ENCODE measurements around the gene GLT8D1. TPM values are rescaled to one million over a fixed set of nuclear protein-coding genes. Genes with fewer than 3 reads are reported as not detected.
A peak's percentile ranks its signal among the peaks of the same experiment; 100 is the strongest.

Gene GLT8D1
- total and polyA plus RNA-seq, 2 of the 13 experiments (the other 11 are each of a cell fraction or from before 2014, with no cell fraction given) = 110 to 121 TPM

DNA sequence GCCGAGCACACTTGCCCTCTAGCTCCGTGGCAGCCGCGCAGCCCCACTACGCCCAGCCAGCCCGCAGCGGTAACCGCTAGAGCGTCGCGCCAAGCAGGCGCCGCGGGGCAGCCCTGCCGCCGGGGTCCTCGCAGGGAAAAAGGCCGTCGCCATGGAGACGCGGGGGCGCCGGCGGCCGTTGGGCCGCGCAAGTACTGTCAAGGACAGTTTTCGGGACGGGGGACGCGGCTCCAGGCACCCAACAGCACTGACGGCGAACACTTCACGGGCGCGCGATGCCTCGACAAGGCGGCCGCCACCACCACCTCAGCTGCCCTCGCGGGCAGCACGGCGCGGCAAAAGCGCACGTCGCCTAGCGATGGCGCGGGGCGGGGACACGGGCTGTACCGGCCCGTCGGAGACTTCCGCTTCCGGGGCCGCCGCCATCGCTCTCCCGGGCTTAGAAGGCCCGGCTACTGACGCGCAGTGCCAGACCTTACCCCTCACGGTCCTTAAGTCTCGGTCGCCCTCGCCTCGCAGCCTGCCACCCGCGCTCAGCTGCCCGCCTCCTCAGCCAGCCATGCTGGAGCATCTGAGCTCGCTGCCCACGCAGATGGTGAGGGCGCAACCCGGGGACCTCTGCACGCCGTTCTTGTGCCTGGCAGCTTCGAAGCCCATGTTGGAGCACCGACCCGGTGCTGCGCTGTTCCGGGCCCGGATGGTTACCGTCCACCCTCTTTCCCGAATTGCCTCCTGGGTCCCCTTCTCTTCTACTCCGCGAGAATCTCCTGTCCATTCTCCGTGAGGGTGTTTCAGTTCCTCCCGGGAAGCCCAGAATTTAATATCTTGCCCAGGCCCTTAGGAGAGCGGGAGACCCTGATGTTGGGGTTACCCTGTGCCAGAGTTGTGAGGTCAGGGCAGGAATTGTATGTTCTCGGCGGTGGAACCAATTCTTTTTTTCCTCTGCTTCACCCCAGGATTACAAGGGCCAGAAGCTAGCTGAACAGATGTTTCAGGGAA lies at the start of gene GLT8D1, which contains the start of gene SPCS1 (continued):
- TF ChIP-seq, protein P1, sequence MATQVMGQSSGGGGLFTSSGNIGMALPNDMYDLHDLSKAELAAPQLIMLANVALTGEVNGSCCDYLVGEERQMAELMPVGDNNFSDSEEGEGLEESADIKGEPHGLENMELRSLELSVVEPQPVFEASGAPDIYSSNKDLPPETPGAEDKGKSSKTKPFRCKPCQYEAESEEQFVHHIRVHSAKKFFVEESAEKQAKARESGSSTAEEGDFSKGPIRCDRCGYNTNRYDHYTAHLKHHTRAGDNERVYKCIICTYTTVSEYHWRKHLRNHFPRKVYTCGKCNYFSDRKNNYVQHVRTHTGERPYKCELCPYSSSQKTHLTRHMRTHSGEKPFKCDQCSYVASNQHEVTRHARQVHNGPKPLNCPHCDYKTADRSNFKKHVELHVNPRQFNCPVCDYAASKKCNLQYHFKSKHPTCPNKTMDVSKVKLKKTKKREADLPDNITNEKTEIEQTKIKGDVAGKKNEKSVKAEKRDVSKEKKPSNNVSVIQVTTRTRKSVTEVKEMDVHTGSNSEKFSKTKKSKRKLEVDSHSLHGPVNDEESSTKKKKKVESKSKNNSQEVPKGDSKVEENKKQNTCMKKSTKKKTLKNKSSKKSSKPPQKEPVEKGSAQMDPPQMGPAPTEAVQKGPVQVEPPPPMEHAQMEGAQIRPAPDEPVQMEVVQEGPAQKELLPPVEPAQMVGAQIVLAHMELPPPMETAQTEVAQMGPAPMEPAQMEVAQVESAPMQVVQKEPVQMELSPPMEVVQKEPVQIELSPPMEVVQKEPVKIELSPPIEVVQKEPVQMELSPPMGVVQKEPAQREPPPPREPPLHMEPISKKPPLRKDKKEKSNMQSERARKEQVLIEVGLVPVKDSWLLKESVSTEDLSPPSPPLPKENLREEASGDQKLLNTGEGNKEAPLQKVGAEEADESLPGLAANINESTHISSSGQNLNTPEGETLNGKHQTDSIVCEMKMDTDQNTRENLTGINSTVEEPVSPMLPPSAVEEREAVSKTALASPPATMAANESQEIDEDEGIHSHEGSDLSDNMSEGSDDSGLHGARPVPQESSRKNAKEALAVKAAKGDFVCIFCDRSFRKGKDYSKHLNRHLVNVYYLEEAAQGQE (IDR thresholded peaks at IDR 0.05; ENCODE audit: borderline replicate concordance in 1 of 2, low read depth in 1 of 2, low read length in 2 of 2) = no peak; a peak in 1 of 4 replicates
- TF ChIP-seq, protein P2, sequence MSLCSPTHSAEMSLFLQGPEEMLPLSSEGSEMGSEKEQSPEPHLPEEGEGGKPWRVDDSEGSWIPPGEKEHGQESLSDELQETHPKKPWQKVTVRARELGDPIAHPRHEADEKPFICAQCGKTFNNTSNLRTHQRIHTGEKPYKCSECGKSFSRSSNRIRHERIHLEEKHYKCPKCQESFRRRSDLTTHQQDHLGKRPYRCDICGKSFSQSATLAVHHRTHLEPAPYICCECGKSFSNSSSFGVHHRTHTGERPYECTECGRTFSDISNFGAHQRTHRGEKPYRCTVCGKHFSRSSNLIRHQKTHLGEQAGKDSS (CRISPR knock-in tag; IDR thresholded peaks at IDR 0.05; ENCODE audit: borderline replicate concordance, low read depth) = 0 out of 2 replicates have a peak, but pooled peaks have one; percentile 64
- TF ChIP-seq ZNF841 (CRISPR knock-in tag; IDR thresholded peaks at IDR 0.05; ENCODE audit: borderline replicate concordance) (no peak), RFX5 (IDR thresholded peaks at IDR 0.05; ENCODE audit: low read depth, low read length) (no peak), ZFP62 (CRISPR knock-in tag; IDR thresholded peaks at IDR 0.05) (no peak), KDM2A (CRISPR knock-in tag; IDR thresholded peaks at IDR 0.05; ENCODE audit: borderline replicate concordance, low read depth) (peak; percentile 84; the same call in 1 of the 2 replicates), ZNF577 (CRISPR knock-in tag; IDR thresholded peaks at IDR 0.05; ENCODE audit: borderline replicate concordance, low read depth) (0 out of 2 replicates have a peak, but pooled peaks have one; percentile 8), RELA (CRISPR knock-in tag; IDR thresholded peaks at IDR 0.05) (no peak), HOXA9 (CRISPR knock-in tag; IDR thresholded peaks at IDR 0.05; ENCODE audit: borderline replicate concordance) (no peak), ZNF124 (CRISPR knock-in tag; IDR thresholded peaks at IDR 0.05) (no peak; the same call in 1 of the 2 replicates), TCF7L2 (IDR thresholded peaks at IDR 0.05; ENCODE audit: low read depth, low read length) (no peak), MTF2 (CRISPR knock-in tag; IDR thresholded peaks at IDR 0.05; ENCODE audit: borderline replicate concordance) (no peak; the same call in 1 of the 2 replicates), RORA (CRISPR knock-in tag; IDR thresholded peaks at IDR 0.05) (no peak)
- TF ChIP-seq, protein P3, sequence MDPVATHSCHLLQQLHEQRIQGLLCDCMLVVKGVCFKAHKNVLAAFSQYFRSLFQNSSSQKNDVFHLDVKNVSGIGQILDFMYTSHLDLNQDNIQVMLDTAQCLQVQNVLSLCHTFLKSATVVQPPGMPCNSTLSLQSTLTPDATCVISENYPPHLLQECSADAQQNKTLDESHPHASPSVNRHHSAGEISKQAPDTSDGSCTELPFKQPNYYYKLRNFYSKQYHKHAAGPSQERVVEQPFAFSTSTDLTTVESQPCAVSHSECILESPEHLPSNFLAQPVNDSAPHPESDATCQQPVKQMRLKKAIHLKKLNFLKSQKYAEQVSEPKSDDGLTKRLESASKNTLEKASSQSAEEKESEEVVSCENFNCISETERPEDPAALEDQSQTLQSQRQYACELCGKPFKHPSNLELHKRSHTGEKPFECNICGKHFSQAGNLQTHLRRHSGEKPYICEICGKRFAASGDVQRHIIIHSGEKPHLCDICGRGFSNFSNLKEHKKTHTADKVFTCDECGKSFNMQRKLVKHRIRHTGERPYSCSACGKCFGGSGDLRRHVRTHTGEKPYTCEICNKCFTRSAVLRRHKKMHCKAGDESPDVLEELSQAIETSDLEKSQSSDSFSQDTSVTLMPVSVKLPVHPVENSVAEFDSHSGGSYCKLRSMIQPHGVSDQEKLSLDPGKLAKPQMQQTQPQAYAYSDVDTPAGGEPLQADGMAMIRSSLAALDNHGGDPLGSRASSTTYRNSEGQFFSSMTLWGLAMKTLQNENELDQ (CRISPR knock-in tag; IDR thresholded peaks at IDR 0.05; ENCODE audit: borderline replicate concordance) = no peak
- TF ChIP-seq, protein P4, sequence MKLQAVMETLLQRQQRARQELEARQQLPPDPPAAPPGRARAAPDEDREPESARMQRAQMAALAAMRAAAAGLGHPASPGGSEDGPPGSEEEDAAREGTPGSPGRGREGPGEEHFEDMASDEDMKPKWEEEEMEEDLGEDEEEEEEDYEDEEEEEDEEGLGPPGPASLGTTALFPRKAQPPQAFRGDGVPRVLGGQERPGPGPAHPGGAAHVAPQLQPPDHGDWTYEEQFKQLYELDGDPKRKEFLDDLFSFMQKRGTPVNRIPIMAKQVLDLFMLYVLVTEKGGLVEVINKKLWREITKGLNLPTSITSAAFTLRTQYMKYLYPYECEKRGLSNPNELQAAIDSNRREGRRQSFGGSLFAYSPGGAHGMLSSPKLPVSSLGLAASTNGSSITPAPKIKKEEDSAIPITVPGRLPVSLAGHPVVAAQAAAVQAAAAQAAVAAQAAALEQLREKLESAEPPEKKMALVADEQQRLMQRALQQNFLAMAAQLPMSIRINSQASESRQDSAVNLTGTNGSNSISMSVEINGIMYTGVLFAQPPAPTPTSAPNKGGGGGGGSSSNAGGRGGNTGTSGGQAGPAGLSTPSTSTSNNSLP (IDR thresholded peaks at IDR 0.05; ENCODE audit: low read depth, low read length) = no peak
- TF ChIP-seq, protein P5, sequence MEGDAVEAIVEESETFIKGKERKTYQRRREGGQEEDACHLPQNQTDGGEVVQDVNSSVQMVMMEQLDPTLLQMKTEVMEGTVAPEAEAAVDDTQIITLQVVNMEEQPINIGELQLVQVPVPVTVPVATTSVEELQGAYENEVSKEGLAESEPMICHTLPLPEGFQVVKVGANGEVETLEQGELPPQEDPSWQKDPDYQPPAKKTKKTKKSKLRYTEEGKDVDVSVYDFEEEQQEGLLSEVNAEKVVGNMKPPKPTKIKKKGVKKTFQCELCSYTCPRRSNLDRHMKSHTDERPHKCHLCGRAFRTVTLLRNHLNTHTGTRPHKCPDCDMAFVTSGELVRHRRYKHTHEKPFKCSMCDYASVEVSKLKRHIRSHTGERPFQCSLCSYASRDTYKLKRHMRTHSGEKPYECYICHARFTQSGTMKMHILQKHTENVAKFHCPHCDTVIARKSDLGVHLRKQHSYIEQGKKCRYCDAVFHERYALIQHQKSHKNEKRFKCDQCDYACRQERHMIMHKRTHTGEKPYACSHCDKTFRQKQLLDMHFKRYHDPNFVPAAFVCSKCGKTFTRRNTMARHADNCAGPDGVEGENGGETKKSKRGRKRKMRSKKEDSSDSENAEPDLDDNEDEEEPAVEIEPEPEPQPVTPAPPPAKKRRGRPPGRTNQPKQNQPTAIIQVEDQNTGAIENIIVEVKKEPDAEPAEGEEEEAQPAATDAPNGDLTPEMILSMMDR (CRISPR knock-in tag; IDR thresholded peaks at IDR 0.05) = no peak; the same call in 1 of the 2 replicates

All from HepG2 (cell line).